Activated B cell treated with CpG ODN at 0.5 μM for 24 hours (primary cell): ENCODE measurements around the gene PAGE1. TPM values are rescaled to one million over a fixed set of nuclear protein-coding genes. Genes with fewer than 3 reads are reported as not detected.

Experiments
- ATAC-seq: fragments of 200-7000 bp; cut with Tn5 transposase; one replicate; pipeline ENCODE4 v1.10.0; 2021; ENCODE audit warnings: low read depth, mild to moderate bottlenecking, moderate library complexity
- CTCF ChIA-PET: fragments of 350-600 bp; sonication (Branson Sonifier 250); formaldehyde crosslinking; loops from one replicate; lab custom pipeline; 2021; ENCODE audit warnings: antibody characterized with exemption; lab: Charles Lee
- POLR2A ChIA-PET: fragments of 350-600 bp; sonication (Branson Sonifier 250); formaldehyde crosslinking; loops from one replicate; lab custom pipeline; 2021; ENCODE audit warnings: antibody characterized with exemption; lab: Charles Lee
- DNase-seq: peaks from one replicate; pipeline ENCODE4 v3.0.0; 2022
- H3K27ac Mint-ChIP-seq: one replicate; pipeline ENCODE4 v1.8.0; 2020; ENCODE audit warnings: mixed read lengths
- H3K27me3 Mint-ChIP-seq: one replicate; pipeline ENCODE4 v1.8.0; 2021; ENCODE audit warnings: mixed read lengths
- H3K36me3 Mint-ChIP-seq: one replicate; pipeline ENCODE4 v1.8.0; 2021; ENCODE audit warnings: low read depth, mixed read lengths
- H3K4me1 Mint-ChIP-seq: one replicate; pipeline ENCODE4 v1.8.0; 2021; ENCODE audit warnings: mixed read lengths
- H3K4me3 Mint-ChIP-seq: one replicate; pipeline ENCODE4 v1.8.0; 2020; ENCODE audit warnings: mild to moderate bottlenecking, mixed read lengths
- H3K9me3 Mint-ChIP-seq: one replicate; pipeline ENCODE4 v1.8.0; 2020; ENCODE audit warnings: mixed read lengths
- intact Hi-C: fragments of 100-400 bp; cut with micrococcal nuclease; formaldehyde crosslinking; loops from one replicate; pipeline ENCODE4 v1.15.1; 2024
- total RNA-seq: library from RNA; stranded (reverse); gene quantifications from 2 replicates; pipeline ENCODE4 v1.2.3, GENCODE V29; 2022
- TF ChIP-seq, protein P1 (sequence below): fragments of 200-600 bp; IDR thresholded peaks from one replicate; pipeline ENCODE4 v1.8.0; 2022; ENCODE audit warnings: antibody characterized with exemption, mild to moderate bottlenecking

PAGE1 gene
- total RNA-seq, 1 donor from 2014 or later = not detected

DNA sequence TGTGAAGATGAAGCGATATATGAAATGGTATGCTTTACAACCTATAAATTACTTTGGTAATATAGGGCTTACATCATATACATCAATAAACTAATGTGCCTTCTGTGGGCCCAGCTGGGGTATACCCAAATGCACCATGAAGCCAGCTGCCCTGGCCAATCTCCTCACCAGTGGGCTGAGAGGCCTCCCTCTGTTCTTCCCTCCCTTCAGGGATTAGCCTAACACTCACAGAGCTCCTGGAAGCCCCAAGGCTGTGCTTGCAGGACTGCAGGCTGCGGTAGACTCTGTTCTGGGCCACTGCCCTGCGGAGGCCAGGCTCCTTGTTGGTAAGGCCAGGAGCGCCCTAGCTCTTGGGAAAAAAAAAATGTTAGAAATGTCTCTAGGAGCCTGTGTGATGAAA, 33.9 kb downstream of the PAGE1 start:
- ChIA-PET CTCF (no interaction called here), POLR2A (no interaction called here)
- intact Hi-C loops = no loop called here
- Mint-ChIP-seq H3K27me3 (no peaks in the 10 kb centered on the region), H3K36me3 (no peaks in the 10 kb centered on the region), H3K9me3 (no peaks in the 10 kb centered on the region), H3K4me1 (no peaks in the 10 kb centered on the region), H3K4me3 (no peak overlapping the region), H3K27ac (no peak overlapping the region)
- TF ChIP-seq, protein P1, sequence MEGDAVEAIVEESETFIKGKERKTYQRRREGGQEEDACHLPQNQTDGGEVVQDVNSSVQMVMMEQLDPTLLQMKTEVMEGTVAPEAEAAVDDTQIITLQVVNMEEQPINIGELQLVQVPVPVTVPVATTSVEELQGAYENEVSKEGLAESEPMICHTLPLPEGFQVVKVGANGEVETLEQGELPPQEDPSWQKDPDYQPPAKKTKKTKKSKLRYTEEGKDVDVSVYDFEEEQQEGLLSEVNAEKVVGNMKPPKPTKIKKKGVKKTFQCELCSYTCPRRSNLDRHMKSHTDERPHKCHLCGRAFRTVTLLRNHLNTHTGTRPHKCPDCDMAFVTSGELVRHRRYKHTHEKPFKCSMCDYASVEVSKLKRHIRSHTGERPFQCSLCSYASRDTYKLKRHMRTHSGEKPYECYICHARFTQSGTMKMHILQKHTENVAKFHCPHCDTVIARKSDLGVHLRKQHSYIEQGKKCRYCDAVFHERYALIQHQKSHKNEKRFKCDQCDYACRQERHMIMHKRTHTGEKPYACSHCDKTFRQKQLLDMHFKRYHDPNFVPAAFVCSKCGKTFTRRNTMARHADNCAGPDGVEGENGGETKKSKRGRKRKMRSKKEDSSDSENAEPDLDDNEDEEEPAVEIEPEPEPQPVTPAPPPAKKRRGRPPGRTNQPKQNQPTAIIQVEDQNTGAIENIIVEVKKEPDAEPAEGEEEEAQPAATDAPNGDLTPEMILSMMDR = no peak
- no peak for DNase-seq
- no peak for ATAC-seq

DNA sequence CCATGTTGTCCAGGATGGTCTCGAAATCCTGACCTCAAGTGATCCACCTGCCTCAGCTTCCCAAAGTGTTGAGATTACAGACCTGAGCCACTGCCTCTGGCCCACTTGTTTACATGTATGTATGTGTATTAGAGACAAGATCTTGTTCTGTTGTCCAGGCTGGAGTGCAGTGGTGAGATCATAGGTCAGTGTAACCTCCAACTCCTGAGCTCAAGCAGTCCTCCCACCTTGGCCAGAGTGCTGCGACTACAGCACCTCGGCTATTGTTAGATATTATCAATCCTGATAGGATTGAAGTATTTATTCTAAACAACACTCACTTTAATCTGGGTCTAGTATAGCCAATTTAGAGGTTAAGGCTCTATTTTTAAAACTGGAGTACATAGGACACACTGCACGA, 36.0 kb downstream of the PAGE1 start:
- intact Hi-C loops = no loop called here
- ATAC-seq (no peak), DNase-seq (no peak)
- CTCF ChIA-PET = no interaction called here
- H3K4me3 Mint-ChIP-seq = no peak overlapping the region
- H3K27ac Mint-ChIP-seq = no peak overlapping the region
- peaks cover 1% of the 10 kb centered on the region for H3K27me3 Mint-ChIP-seq
- TF ChIP-seq, protein P1 = no peak
- H3K9me3 Mint-ChIP-seq = no peaks in the 10 kb centered on the region
- no peaks in the 10 kb centered on the region for H3K36me3 Mint-ChIP-seq
- no peaks in the 10 kb centered on the region for H3K4me1 Mint-ChIP-seq
- POLR2A ChIA-PET = no interaction called here

DNA sequence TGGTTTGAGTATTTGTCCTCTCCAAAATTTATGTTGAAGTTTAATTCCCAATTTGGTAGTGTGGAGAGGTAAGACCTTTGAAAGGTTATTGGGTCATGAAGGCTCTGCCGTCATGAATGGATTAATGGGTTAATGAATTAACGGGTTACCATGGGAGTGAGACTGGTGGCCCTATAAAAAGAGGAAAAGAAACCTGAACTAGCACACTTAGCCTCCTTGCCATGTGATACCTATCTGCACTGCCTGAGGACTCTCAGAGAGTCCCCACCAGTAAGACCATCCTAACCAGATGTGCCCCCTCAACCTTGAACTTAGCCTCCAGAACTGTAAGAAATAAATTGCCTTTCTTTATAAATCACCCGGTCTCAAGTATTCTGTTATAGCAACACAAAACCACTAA, 39.3 kb downstream of the PAGE1 start:
- ChIA-PET POLR2A (no interaction called here), CTCF (no interaction called here)
- peaks cover 1% of the 10 kb centered on the region for H3K27me3 Mint-ChIP-seq
- TF ChIP-seq, protein P1 = no peak
- no peaks in the 10 kb centered on the region for H3K9me3 Mint-ChIP-seq
- no peak for ATAC-seq
- H3K4me1 Mint-ChIP-seq = no peaks in the 10 kb centered on the region
- no peak overlapping the region for H3K4me3 Mint-ChIP-seq
- intact Hi-C loops = no loop called here
- H3K36me3 Mint-ChIP-seq = no peaks in the 10 kb centered on the region
- DNase-seq = no peak
- H3K27ac Mint-ChIP-seq = no peak overlapping the region

DNA sequence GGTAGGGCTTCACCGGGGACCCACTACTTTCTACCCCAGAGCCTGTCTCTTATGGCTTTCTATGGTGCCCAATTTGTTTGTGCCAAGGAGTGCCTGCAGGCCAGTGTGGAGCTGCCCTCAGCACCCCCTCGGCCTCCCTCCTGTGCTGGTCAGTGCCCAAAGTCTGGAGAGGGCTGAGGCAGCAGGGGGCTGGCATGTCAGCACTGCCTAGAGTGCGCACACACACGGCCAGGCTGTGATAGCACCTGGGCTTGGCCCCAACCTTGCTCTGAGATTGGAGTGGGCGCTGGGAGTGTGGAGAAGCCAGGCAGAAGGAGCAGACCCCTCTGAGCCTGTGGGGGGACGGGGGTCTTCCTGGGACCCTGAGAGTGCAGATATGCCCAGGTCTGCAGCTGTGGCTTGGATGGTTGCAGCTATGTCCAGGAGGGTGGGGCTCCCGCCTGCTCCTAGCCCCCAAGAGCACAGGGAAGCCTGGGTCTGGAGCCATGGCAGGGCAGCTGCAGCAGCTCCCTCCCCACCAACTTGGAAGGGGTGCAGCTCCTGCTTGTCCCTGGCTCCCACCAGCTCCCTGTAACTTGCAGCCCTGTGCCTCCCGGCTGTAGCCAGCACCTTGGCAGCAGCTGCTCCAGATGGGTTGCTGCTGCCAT, 50.7 kb downstream of the PAGE1 start:
- DNase-seq = no peak
- Mint-ChIP-seq H3K9me3 (no peaks in the 10 kb centered on the region), H3K4me1 (no peaks in the 10 kb centered on the region), H3K27me3 (no peaks in the 10 kb centered on the region), H3K27ac (no peak overlapping the region), H3K4me3 (no peak overlapping the region), H3K36me3 (no peaks in the 10 kb centered on the region)
- no peak for ATAC-seq
- CTCF ChIA-PET = no interaction called here
- intact Hi-C loops = no loop called here
- POLR2A ChIA-PET = no interaction called here
- TF ChIP-seq, protein P1 = no peak

Other genes starting within 250 kb of the PAGE1 start
- gene GAGE12C, start 163.8 kb downstream of the PAGE1 start, total RNA-seq = not detected in 2 replicates
- not detected in 2 replicates for gene GAGE12D, start 154.3 kb downstream of the PAGE1 start, total RNA-seq
- not detected in 2 replicates for gene GAGE12E, start 144.7 kb downstream of the PAGE1 start, total RNA-seq
- not detected in 2 replicates for gene GAGE12F, start 135.1 kb downstream of the PAGE1 start, total RNA-seq
- not detected in 2 replicates for gene GAGE12G, start 125.6 kb downstream of the PAGE1 start, total RNA-seq
- not detected in 2 replicates for gene GAGE12H, start 116.0 kb downstream of the PAGE1 start, total RNA-seq
- gene GAGE2A, start 106.5 kb downstream of the PAGE1 start, total RNA-seq = not detected in 2 replicates
- gene GAGE1, start 97.0 kb downstream of the PAGE1 start, total RNA-seq = not detected in 2 replicates
- gene PAGE4, start 133.3 kb upstream of the PAGE1 start, total RNA-seq = not detected in 2 replicates
- 2.3 and 2.8 TPM in 2 replicates for gene USP27X, start 183.5 kb upstream of the PAGE1 start, total RNA-seq
- gene CLCN5, start 226.6 kb upstream of the PAGE1 start, total RNA-seq = 2.8 and 4.2 TPM in 2 replicates